Right lobe of liver (tissue), 6 donors: ENCODE measurements around the gene TM9SF4. TPM values are rescaled to one million over a fixed set of nuclear protein-coding genes. Genes with fewer than 3 reads are reported as not detected.
"Not testable (repeated sequence)": the region's sequence is repeated elsewhere in the genome, so short reads cannot be mapped to it uniquely, and the experiment has no call there.

Experiments
- ATAC-seq, 4 donors: fragments of 200-7000 bp; cut with Tn5 transposase; one replicate each; pipeline ENCODE4 v1.9.1; 2020; ENCODE audit warnings: mild to moderate bottlenecking in 4 of 4, moderate library complexity in 4 of 4
- DNase-seq, 3 donors: peaks; one replicate each; pipeline ENCODE4 v3.0.0-alpha.2; 2020
- H3K27ac ChIP-seq, 3 donors: fragments of 200-600 bp; one replicate each; pipeline ENCODE4 v1.8.0; 2022
- H3K27me3 ChIP-seq, 2 donors: fragments of 200-600 bp; one replicate each; pipeline ENCODE4 v1.8.0; 2022
- H3K36me3 ChIP-seq, 4 donors: fragments of 200-600 bp; sonication (generic) in 1 of 4; one replicate each; pipeline versions ENCODE4 v1.5.1 to v1.8.0; 2017 to 2022; ENCODE audit warnings: control low read depth in 1 of 4
- H3K4me1 ChIP-seq, 4 donors: fragments of 200-600 bp; sonication (generic) in 1 of 4; one replicate each; pipeline versions ENCODE4 v1.5.1 to v1.8.0; 2017 to 2022; ENCODE audit warnings: control low read depth in 1 of 4
- H3K4me3 ChIP-seq, 3 donors: fragments of 200-600 bp; one replicate each; pipeline ENCODE4 v1.8.0; 2022
- H3K9me3 ChIP-seq, 4 donors: fragments of 200-600 bp; sonication (generic) in 1 of 4; one replicate each; pipeline versions ENCODE4 v1.5.1 to v1.8.0; 2017 to 2022; ENCODE audit warnings: control low read depth in 1 of 4
- POLR2A ChIP-seq: fragments of 450-650 bp; IDR thresholded peaks from one replicate; pipeline ENCODE4 v1.6.1; 2017; ENCODE audit warnings: antibody characterized with exemption, mild to moderate bottlenecking
- WGBS: methylation state at CpG from one replicate; pipeline ENCODE4 v1.1.6; 2018; ENCODE audit warnings: low coverage, low lambda C conversion rate; ENCODE audit not compliant: insufficient coverage; ENCODE audit errors: missing lambda C conversion rate; 5-methylcytosine and 5-hydroxymethylcytosine counted together
- intact Hi-C, 2 donors: fragments of 100-400 bp; cut with DNase I; formaldehyde crosslinking; loops; one replicate each; pipeline versions ENCODE4 v1.11.2 to v1.14.1; 2022
- total RNA-seq, 6 experiments: library from RNA; depleted of rRNA in 2 of 6; stranded (reverse); fragments of >200 nt in 2 of 6; fragmentation: NEBNext Ultra II Directional in 3 of 6; extraction: Animal tissue kit (Norgen Biotek cat#: 25700) in 3 of 6; gene quantifications; one replicate each; pipeline versions ENCODE4 v1.1.0 to v1.2.4, GENCODE V29; 2016 to 2023
- TF ChIP-seq, protein P1 (sequence below), 4 donors: fragments of 200-600 bp in 3 of 4; fragments of 450-650 bp in 1 of 4; IDR thresholded peaks; one replicate each; pipeline versions ENCODE4 v1.5.1 to v1.8.0; 2016 to 2022; ENCODE audit warnings: antibody characterized with exemption in 4 of 4, mild to moderate bottlenecking in 2 of 4
- donor health status: DM: no; HTN: yes; CAD: no.
- donor health status: DM: no; HTN: no; CAD: no.
- donor health status: DM: no; HTN: no; CAD: no.
- donor health status: DM: no; HTN: yes; CAD: no.
- donor health status: DM: no; HTN: yes; CAD: no.

The TM9SF4 gene
- total RNA-seq, 6 experiments from 2014 or later = 26.9 to 33.9 (median 30.5) TPM

DNA sequence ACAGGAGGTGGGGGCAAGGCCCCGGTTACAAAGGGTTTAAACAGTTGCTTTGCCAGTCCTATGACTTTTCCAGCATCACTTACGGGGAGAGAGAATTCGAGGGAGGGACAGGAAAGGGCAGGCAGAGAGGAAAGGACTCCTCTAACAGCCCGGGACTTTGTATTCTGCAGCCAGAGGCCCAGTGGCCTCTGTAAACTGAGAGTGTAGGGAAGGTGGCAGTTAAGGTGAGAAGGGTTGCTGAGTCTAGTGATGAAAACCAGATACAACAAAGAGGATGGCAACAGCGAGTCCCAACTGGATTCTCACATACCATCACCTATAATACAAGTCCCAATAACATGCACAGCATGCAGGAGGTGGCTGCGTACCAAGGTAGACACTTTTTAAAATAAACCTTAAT is 84.5 kb downstream of the TM9SF4 start:
- DNase-seq (peak in 1 of 3 donors; percentile 1), ATAC-seq (no peak)
- Histone ChIP-seq H3K27me3 (no peaks in the 10 kb centered on the region), H3K9me3 (no peaks in the 10 kb centered on the region), H3K27ac (no peak overlapping the region), H3K4me1 (peaks cover 0 to 33% (median 8%) of the 10 kb centered on the region in 4 donors), H3K4me3 (no peak overlapping the region), H3K36me3 (peaks cover 0 to 25% (median 3%) of the 10 kb centered on the region in 4 donors)
- WGBS = 67% methylated on average over 4 of the region's 6 CpGs
- intact Hi-C loops = no loop called here
- no peak for TF ChIP-seq POLR2A
- TF ChIP-seq, protein P1, sequence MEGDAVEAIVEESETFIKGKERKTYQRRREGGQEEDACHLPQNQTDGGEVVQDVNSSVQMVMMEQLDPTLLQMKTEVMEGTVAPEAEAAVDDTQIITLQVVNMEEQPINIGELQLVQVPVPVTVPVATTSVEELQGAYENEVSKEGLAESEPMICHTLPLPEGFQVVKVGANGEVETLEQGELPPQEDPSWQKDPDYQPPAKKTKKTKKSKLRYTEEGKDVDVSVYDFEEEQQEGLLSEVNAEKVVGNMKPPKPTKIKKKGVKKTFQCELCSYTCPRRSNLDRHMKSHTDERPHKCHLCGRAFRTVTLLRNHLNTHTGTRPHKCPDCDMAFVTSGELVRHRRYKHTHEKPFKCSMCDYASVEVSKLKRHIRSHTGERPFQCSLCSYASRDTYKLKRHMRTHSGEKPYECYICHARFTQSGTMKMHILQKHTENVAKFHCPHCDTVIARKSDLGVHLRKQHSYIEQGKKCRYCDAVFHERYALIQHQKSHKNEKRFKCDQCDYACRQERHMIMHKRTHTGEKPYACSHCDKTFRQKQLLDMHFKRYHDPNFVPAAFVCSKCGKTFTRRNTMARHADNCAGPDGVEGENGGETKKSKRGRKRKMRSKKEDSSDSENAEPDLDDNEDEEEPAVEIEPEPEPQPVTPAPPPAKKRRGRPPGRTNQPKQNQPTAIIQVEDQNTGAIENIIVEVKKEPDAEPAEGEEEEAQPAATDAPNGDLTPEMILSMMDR (IDR thresholded peaks at IDR 0.05) = no peak

DNA sequence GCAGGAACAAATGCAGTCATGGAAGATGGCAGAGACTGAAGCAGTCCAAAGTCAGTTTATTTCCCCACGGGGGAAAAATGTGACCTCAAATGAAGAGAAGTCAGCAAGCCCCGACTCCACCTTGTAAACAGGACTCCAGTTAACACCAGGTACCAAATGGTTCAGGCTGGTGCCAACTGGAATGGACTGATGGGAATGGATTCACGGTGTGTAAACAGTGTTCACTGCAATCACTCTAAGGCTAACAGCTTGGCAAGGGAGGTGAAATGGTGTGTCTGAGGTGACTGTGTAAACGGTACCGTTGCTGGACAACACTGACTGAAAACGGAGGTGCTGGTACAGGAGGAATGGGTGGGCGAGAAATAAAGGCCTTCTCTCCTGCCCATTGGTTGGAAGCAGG is 86.1 kb downstream of the TM9SF4 start:
- no peaks in the 10 kb centered on the region for H3K9me3 ChIP-seq
- H3K36me3 ChIP-seq = peaks cover 0 to 39% (median 7%) of the 10 kb centered on the region in 4 donors
- H3K4me3 ChIP-seq = no peak overlapping the region
- H3K27me3 ChIP-seq = no peaks in the 10 kb centered on the region
- 28% methylated on average over 7 of the region's 7 CpGs for WGBS
- peak; percentile 92 to 95 (median 94) for ATAC-seq
- DNase-seq = peak; percentile 43 to 89 (median 77)
- H3K27ac ChIP-seq = peak overlapping the region in 2 of 3 donors; percentile 66 to 82
- intact Hi-C loops = no loop called here
- peaks cover 0 to 20% (median 8%) of the 10 kb centered on the region in 4 donors for H3K4me1 ChIP-seq
- TF ChIP-seq, protein P1 (IDR thresholded peaks at IDR 0.05) = no peak
- no peak for TF ChIP-seq POLR2A

DNA sequence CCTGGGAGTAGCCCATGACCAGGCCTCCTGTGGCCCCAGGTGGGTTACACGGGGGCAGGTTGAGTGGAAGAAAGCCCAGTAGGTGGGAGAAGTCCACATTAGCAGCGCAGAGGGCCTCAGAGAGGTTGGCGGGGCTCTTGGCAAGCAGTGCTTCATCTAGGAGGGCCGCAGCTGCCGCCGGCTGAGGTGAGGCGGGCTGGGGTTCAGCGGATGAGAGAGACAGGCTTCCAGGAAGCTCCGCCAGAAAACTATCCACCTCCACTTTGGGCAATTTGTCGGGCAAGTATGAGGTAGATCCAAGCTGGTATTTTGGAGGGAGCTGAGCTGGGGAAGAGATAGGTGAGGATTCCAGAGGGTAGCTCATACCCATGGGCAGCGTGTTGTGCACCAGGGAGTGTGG is 87.1 kb downstream of the TM9SF4 start:
- H3K36me3 ChIP-seq = peaks cover 0 to 49% (median 11%) of the 10 kb centered on the region in 4 donors
- intact Hi-C loops = not testable (repeated sequence)
- WGBS = 92% methylated on average over 7 of the region's 11 CpGs

DNA sequence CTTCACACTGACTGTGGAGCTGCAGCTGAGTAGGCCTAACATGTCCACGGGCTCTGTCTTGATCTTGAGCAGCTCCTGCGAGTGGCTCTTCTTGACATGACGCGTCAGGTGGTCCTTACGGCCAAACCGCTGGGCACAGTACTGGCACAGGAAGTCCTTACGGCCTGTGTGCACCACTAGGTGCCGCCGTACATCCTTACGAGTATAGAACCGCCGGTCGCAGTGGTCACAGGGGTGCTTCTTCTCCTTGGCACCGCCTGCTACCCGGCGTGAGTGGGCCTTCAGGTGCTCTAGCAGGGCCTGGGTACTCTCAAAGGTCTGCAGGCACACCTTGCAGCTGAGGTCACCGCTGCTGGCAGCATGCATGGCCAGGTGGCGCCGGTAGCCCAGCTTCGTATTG is 87.6 kb downstream of the TM9SF4 start:
- Histone ChIP-seq H3K4me1 (peaks cover 0 to 17% (median 7%) of the 10 kb centered on the region in 4 donors), H3K36me3 (peaks cover 0 to 52% (median 12%) of the 10 kb centered on the region in 4 donors)
- DNase-seq, intact Hi-C loops, H3K27ac ChIP-seq, H3K4me3 ChIP-seq, H3K27me3 ChIP-seq, ATAC-seq, H3K9me3 ChIP-seq: not testable (repeated sequence)
- 85% methylated on average over 4 of the region's 20 CpGs for WGBS

More for the DNA sequence above, 87.1 kb downstream of the TM9SF4 start:
- DNase-seq, H3K9me3 ChIP-seq, H3K27me3 ChIP-seq, ATAC-seq, H3K4me3 ChIP-seq: not testable (repeated sequence)
- peaks cover 0 to 17% (median 7%) of the 10 kb centered on the region in 4 donors for H3K4me1 ChIP-seq
- peak overlapping the region in 2 of 3 donors; percentile 60 to 66 for H3K27ac ChIP-seq

DNA sequence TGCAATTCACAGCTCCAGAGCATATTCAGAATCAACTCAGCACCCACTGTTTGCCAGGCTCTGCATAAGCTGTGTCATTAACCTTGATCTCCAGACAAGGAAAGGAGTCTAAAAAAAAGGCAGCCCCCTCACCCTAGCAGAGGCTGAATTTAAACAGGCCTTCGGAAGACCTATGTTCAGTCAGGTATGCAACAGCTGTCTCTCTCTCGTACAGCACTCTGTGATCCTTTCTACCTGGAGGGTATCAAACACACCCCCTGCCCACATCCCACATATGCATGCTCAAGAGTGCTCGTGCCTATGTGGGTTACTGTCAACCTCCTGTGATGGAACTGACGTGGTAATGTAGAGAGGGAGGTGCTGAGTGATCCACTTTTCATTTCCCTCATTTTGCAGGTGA is 89.5 kb downstream of the TM9SF4 start:
- Histone ChIP-seq H3K4me3 (no peak overlapping the region), H3K27ac (no peak overlapping the region), H3K36me3 (peaks cover 0 to 52% (median 12%) of the 10 kb centered on the region in 4 donors), H3K27me3 (no peaks in the 10 kb centered on the region), H3K9me3 (no peaks in the 10 kb centered on the region), H3K4me1 (peaks cover 0 to 18% (median 9%) of the 10 kb centered on the region in 4 donors)
- ATAC-seq (no peak), DNase-seq (no peak)
- intact Hi-C loops = no loop called here
- TF ChIP-seq POLR2A = no peak
- TF ChIP-seq, protein P1 (IDR thresholded peaks at IDR 0.05) = no peak
- WGBS = 84% methylated on average over 3 of the region's 4 CpGs
